Lower leg skin (tissue), 3 donors: ENCODE data around the gene WNT7B.

Experiments
- POLR2A ChIP-seq, 2 donors: fragments of 450-650 bp; IDR thresholded peaks; one replicate each; pipeline ENCODE4 v1.6.1; 2016 to 2017; ENCODE audit warnings: antibody characterized with exemption in 2 of 2, mild to moderate bottlenecking in 1 of 2, moderate library complexity in 1 of 2
- TF ChIP-seq, protein P1 (sequence below), 3 donors: fragments of 450-650 bp; IDR thresholded peaks; one replicate each; pipeline ENCODE4 v1.5.1; 2016; ENCODE audit warnings: antibody characterized with exemption in 3 of 3, mild to moderate bottlenecking in 3 of 3, moderate library complexity in 2 of 3

DNA sequence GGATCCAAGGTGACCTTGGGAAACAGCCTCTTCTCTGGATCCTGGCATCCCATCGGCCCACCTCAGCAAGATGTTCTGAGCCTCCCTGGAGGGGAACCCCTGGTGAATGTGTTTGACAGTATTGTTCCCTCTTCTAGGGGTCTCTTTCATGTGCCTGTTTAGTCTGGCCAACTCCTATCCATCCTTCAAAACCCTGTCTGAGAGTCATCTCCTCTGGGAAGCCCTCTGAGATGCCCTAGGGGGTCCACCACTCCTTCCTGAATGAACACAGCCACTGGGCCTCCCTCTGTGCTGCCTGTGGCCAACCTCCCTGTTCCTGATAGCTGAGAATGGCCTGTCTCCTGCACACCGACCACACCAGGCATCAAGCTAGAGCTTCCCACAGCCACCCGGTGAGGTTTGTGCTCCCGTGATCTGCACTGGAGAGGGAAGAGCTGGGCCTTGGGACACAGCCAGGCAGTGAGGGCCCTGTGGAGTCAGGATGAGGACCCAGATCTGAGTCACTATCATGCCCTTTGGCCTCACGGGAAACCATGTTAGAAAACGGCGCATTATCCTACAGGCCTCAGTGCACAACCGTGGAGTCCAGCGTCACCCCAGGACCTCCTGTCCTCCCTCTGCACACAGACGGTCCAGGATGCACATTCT is 8.8 kb downstream of the WNT7B start:
- TF ChIP-seq, protein P1, sequence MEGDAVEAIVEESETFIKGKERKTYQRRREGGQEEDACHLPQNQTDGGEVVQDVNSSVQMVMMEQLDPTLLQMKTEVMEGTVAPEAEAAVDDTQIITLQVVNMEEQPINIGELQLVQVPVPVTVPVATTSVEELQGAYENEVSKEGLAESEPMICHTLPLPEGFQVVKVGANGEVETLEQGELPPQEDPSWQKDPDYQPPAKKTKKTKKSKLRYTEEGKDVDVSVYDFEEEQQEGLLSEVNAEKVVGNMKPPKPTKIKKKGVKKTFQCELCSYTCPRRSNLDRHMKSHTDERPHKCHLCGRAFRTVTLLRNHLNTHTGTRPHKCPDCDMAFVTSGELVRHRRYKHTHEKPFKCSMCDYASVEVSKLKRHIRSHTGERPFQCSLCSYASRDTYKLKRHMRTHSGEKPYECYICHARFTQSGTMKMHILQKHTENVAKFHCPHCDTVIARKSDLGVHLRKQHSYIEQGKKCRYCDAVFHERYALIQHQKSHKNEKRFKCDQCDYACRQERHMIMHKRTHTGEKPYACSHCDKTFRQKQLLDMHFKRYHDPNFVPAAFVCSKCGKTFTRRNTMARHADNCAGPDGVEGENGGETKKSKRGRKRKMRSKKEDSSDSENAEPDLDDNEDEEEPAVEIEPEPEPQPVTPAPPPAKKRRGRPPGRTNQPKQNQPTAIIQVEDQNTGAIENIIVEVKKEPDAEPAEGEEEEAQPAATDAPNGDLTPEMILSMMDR (IDR thresholded peaks at IDR 0.05) = no peak
- no peak for TF ChIP-seq POLR2A (IDR thresholded peaks at IDR 0.05)
